ENCODE results near the gene CLTCL1. TPM values are rescaled to one million over a fixed set of nuclear protein-coding genes. Genes with fewer than 3 reads are reported as not detected.

Gene CLTCL1
- polyA plus RNA-seq, 1 donor (not counting 4 experiments of a cell fraction or from before 2014, with no cell fraction given), result 12.4 TPM

DNA sequence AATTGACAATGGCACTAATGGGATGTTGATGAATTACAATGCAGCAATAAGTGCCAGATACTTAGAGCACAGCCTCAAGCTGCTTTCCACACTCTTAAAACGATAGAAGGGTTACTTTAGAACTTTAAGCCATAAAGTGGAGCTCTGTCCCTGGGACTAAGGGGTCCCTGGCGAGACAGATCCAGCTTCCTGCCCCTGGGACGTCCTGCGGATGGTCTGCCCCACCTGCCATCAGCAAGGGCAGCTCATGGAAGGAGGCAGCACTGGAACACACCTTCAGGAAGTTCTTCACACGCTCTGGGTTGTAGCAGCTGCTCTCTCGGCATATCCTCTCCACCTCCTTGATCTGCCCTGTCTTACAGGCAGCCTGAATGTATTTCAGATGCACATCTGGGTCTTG, 67.9 kb downstream of the CLTCL1 start:
- no peaks in the 10 kb centered on the region for H3K9me1 ChIP-seq (ENCODE audit: control insufficient read depth, extremely low read depth, insufficient read depth, low read length)
- no peaks in the 10 kb centered on the region for H3K9me3 ChIP-seq (ENCODE audit: control insufficient read depth, low read depth, low read length)
- H3K27ac ChIP-seq (ENCODE audit: control insufficient read depth, insufficient read depth, low read length), result no peak overlapping the region
- DNase-seq (ENCODE audit: low read depth, low spot score) (no peak), FAIRE-seq (no peak)
- H3K27me3 ChIP-seq (ENCODE audit: control insufficient read depth, extremely low read depth, insufficient read depth, low read length), result no peaks in the 10 kb centered on the region
- dilution Hi-C loops (cut with MboI; ENCODE audit: extremely low pct_ligation_motif_present, low sequenced_read_pairs), result no loop called here
- no peaks in the 10 kb centered on the region for H4K20me1 ChIP-seq (ENCODE audit: control insufficient read depth, extremely low read depth, insufficient read depth, low read length)
- no peak overlapping the region for H2AFZ ChIP-seq (ENCODE audit: control insufficient read depth, low read length)
- no peaks in the 10 kb centered on the region for H3K4me1 ChIP-seq (ENCODE audit: control insufficient read depth, extremely low read depth, insufficient read depth, low read length)
- H3K79me2 ChIP-seq (ENCODE audit: control insufficient read depth, insufficient read depth, low read length), result no peaks in the 10 kb centered on the region
- no peak overlapping the region for H3K9ac ChIP-seq (ENCODE audit: control insufficient read depth, extremely low read depth, insufficient read depth, low read length)
- no peak overlapping the region for H3K4me2 ChIP-seq (ENCODE audit: control insufficient read depth, extremely low read depth, insufficient read depth, low read depth, low read length)
- peaks cover 18 to 35% of the 10 kb centered on the region in 2 experiments for H3K36me3 ChIP-seq (ENCODE audit: control insufficient read depth in 2 of 2, extremely low read depth in 1 of 2, insufficient read depth in 2 of 2, low read length in 2 of 2)
- no peak for TF ChIP-seq CTCF (optimal IDR thresholded peaks at IDR 0.05 in 1 of 3, IDR thresholded peaks at IDR 0.05 in 1 of 3, conservative IDR thresholded peaks at IDR 0.05 in 1 of 3; ENCODE audit: extremely low read depth in 1 of 3, insufficient read depth in 2 of 3, low read length in 3 of 3)
- no peak for TF ChIP-seq EZH2 (IDR thresholded peaks at IDR 0.05; ENCODE audit: low read length)
- H3K4me3 ChIP-seq (ENCODE audit: control insufficient read depth in 2 of 3, extremely low read depth in 1 of 3, insufficient read depth in 2 of 3, low read depth in 1 of 3, low read length in 3 of 3), result no peak overlapping the region

DNA sequence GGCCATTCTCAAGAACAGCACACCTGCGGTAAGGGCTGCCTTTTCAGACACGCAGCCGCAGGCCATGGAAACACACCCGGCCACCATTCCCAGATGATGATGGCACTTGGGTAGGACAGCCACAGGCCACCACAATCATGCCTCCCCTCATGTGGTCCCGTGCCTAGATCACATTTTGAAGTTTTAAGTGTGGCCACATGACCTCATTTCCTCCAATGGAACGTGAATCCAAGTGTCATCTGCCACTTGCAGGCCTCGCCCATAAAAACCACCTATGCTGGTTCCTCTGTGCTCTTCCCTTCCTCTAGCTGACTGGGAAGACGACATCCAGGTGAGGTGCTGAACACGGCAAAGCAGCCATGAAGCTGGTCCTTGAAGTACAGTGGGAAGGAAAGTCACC, 68.4 kb downstream of the CLTCL1 start:
- no peak overlapping the region for H3K27ac ChIP-seq (ENCODE audit: control insufficient read depth, insufficient read depth, low read length)
- H2AFZ ChIP-seq (ENCODE audit: control insufficient read depth, low read length), result no peak overlapping the region
- H3K9me1 ChIP-seq (ENCODE audit: control insufficient read depth, extremely low read depth, insufficient read depth, low read length), result no peaks in the 10 kb centered on the region
- no peak overlapping the region for H3K9ac ChIP-seq (ENCODE audit: control insufficient read depth, extremely low read depth, insufficient read depth, low read length)
- H3K79me2 ChIP-seq (ENCODE audit: control insufficient read depth, insufficient read depth, low read length), result no peaks in the 10 kb centered on the region
- dilution Hi-C loops (cut with MboI; ENCODE audit: extremely low pct_ligation_motif_present, low sequenced_read_pairs), result no loop called here
- no peaks in the 10 kb centered on the region for H4K20me1 ChIP-seq (ENCODE audit: control insufficient read depth, extremely low read depth, insufficient read depth, low read length)
- no peaks in the 10 kb centered on the region for H3K27me3 ChIP-seq (ENCODE audit: control insufficient read depth, extremely low read depth, insufficient read depth, low read length)
- no peak for DNase-seq (ENCODE audit: low read depth, low spot score)
- no peak overlapping the region for H3K4me2 ChIP-seq (ENCODE audit: control insufficient read depth, extremely low read depth, insufficient read depth, low read depth, low read length)
- no peaks in the 10 kb centered on the region for H3K9me3 ChIP-seq (ENCODE audit: control insufficient read depth, low read depth, low read length)
- no peak overlapping the region for H3K4me3 ChIP-seq (ENCODE audit: control insufficient read depth in 2 of 3, extremely low read depth in 1 of 3, insufficient read depth in 2 of 3, low read depth in 1 of 3, low read length in 3 of 3)
- TF ChIP-seq EZH2 (IDR thresholded peaks at IDR 0.05; ENCODE audit: low read length) (no peak), CTCF (optimal IDR thresholded peaks at IDR 0.05 in 1 of 3, IDR thresholded peaks at IDR 0.05 in 1 of 3, conservative IDR thresholded peaks at IDR 0.05 in 1 of 3; ENCODE audit: extremely low read depth in 1 of 3, insufficient read depth in 2 of 3, low read length in 3 of 3) (no peak)
- no peak for FAIRE-seq
- no peaks in the 10 kb centered on the region for H3K4me1 ChIP-seq (ENCODE audit: control insufficient read depth, extremely low read depth, insufficient read depth, low read length)
- peaks cover 19 to 36% of the 10 kb centered on the region in 2 experiments for H3K36me3 ChIP-seq (ENCODE audit: control insufficient read depth in 2 of 2, extremely low read depth in 1 of 2, insufficient read depth in 2 of 2, low read length in 2 of 2)
